ENCODE data around the gene NOM1. TPM values are rescaled to one million over a fixed set of nuclear protein-coding genes. Genes with fewer than 3 reads are reported as not detected.

The NOM1 gene
- total RNA-seq, 4 donors from 2014 or later = 8.1 to 77.6 (median 26.7) TPM

GRCh38 chr7:157004521-157005455, 55.3 kb downstream of the NOM1 start:
- DNase-seq = peak in 1 of 3 donors; percentile 44
- H3K4me1 ChIP-seq = peaks cover 5 to 67% (median 9%) of the 10 kb centered on the region in 4 donors
- H3K36me3 ChIP-seq = no peaks in the 10 kb centered on the region
- no peaks in the 10 kb centered on the region for H3K9me3 ChIP-seq
- peak overlapping the region in 2 of 4 donors; percentile 3 to 39 for H3K4me3 ChIP-seq
- peak overlapping the region in 2 of 4 donors; percentile 81 to 91 for H3K27ac ChIP-seq
- TF ChIP-seq POLR2A (IDR thresholded peaks at IDR 0.05) = no peak
- TF ChIP-seq CTCF (IDR thresholded peaks at IDR 0.05) = no peak
- H3K27me3 ChIP-seq = peaks cover 0 to 40% of the 10 kb centered on the region in 2 donors

- peak in 1 of 3 donors; percentile 51 for DNase-seq
- Histone ChIP-seq H3K27me3 (peaks cover 0 to 33% of the 10 kb centered on the region in 2 donors), H3K27ac (peak overlapping the region in 2 of 4 donors; percentile 83 to 90), H3K4me1 (peaks cover 0 to 58% (median 9%) of the 10 kb centered on the region in 4 donors), H3K9me3 (no peaks in the 10 kb centered on the region), H3K36me3 (no peaks in the 10 kb centered on the region), H3K4me3 (peak overlapping the region in 2 of 4 donors; percentile 29 to 71)
- TF ChIP-seq CTCF (IDR thresholded peaks at IDR 0.05) (no peak), POLR2A (IDR thresholded peaks at IDR 0.05) (no peak)
These were observed 56.1 kb downstream of the NOM1 start for GRCh38 chr7:157005456-157006204.

GRCh38 chr7:157006205-157006747, 56.8 kb downstream of the NOM1 start:
- Histone ChIP-seq H3K9me3 (no peaks in the 10 kb centered on the region), H3K4me1 (peaks cover 0 to 59% (median 8%) of the 10 kb centered on the region in 4 donors), H3K27me3 (peaks cover 0 to 39% of the 10 kb centered on the region in 2 donors), H3K27ac (peak overlapping the region in 3 of 4 donors; percentile 74 to 90 (median 83)), H3K4me3 (peak overlapping the region in 2 of 4 donors; percentile 29 to 71), H3K36me3 (no peaks in the 10 kb centered on the region)
- DNase-seq = peak in 2 of 3 donors; percentile 86 to 87
- TF ChIP-seq CTCF (IDR thresholded peaks at IDR 0.05) = no peak
- TF ChIP-seq POLR2A (IDR thresholded peaks at IDR 0.05) = peak in 1 of 2 donors; percentile 41

GRCh38 chr7:157006829-157007469, 57.4 kb downstream of the NOM1 start:
- H3K27ac ChIP-seq = peak overlapping the region in 3 of 4 donors; percentile 74 to 90 (median 83)
- H3K4me3 ChIP-seq = peak overlapping the region in 2 of 4 donors; percentile 67 to 71
- H3K4me1 ChIP-seq = peaks cover 0 to 65% (median 8%) of the 10 kb centered on the region in 4 donors
- no peaks in the 10 kb centered on the region for H3K9me3 ChIP-seq
- no peak for TF ChIP-seq POLR2A (IDR thresholded peaks at IDR 0.05)
- no peak for TF ChIP-seq CTCF (IDR thresholded peaks at IDR 0.05)
- no peaks in the 10 kb centered on the region for H3K36me3 ChIP-seq
- DNase-seq = no peak
- peaks cover 0 to 46% of the 10 kb centered on the region in 2 donors for H3K27me3 ChIP-seq
